HG03571 (cell line): Measurements from ENCODE around the gene PARD3.

Experiments
- ATAC-seq: cut with Tn5 transposase; IDR thresholded peaks from one replicate; pipeline ENCODE4 v1.9.1; 2021; ENCODE audit not compliant: unreplicated experiment

The PARD3 gene

DNA sequence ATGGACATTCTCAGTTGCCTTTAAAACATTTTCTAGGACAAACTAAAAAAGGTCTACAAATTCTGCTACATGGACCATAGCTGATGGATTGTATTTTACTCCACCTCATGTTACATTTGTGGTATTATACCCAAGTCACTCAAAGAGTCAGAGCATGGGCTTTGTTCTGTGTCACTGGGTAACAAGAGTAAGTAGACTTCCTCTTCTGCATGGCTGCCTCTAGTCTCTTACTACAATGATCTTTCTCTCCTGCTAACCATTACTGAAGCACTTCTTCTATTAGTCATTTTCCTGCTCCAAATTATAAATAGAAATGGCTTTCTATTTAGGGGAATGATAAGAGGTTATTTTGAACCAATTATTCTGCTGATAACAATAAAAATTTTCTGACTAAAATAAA, 753.3 kb downstream of the PARD3 start:
- ATAC-seq: no peak
